SU-DHL-6 (cell line): ENCODE results near the gene NPBWR2.

Source experiments
- CTCF ChIP-seq: fragments of 200-600 bp; sonication (generic); IDR thresholded peaks from one replicate; pipeline ENCODE4 v1.5.1; 2017; ENCODE audit warnings: antibody characterized with exemption, mild to moderate bottlenecking, low read length, moderate library complexity; ENCODE audit not compliant: insufficient read depth, poor library complexity, severe bottlenecking
- EZH2phosphoT487 ChIP-seq: fragments of 200-600 bp; sonication (generic), shearing (Covaris generic); conservative IDR thresholded peaks from 2 replicates; pipeline ENCODE4 v1.6.1; 2018; ENCODE audit warnings: mild to moderate bottlenecking, antibody characterized with exemption, low read length, moderate library complexity, mixed read lengths

- TF ChIP-seq CTCF (no peak), EZH2phosphoT487 (no peak)
Measured at GRCh38 chr20:64100946-64101688, 6.2 kb downstream of the NPBWR2 start.
